ENCODE results near the gene OSBPL5. TPM values are rescaled to one million over a fixed set of nuclear protein-coding genes. Genes with fewer than 3 reads are reported as not detected.
A peak's percentile ranks its signal among the peaks of the same experiment; 100 is the strongest.

Gene OSBPL5
- total and polyA plus RNA-seq, 2 of the 4 experiments (the other 2 are of a cell fraction) = 14.9 to 22.3 TPM

- Histone ChIP-seq H3K27me3 (ENCODE audit: control insufficient read depth, insufficient read depth, low read length) (no peaks in the 10 kb centered on the region), H3K14ac (replicated peaks; ENCODE audit: low read depth, low read length) (peak overlapping the region; percentile 48), H2BK15ac (ENCODE audit: low read depth, low read length) (no peak overlapping the region; the same call in 2 of the 3 replicates), H3K27ac (ENCODE audit: insufficient read depth, low read length) (peak overlapping the region; percentile 65), H3K9ac (ENCODE audit: low read depth, low read length) (no peak overlapping the region; the same call in 1 of the 2 replicates), H4K91ac (ENCODE audit: insufficient read depth, low read depth, low read length) (peak overlapping the region; percentile 19), H2BK5ac (ENCODE audit: low read depth, low read length, poor library complexity, severe bottlenecking) (peak overlapping the region; percentile 62), H3K9me1 (ENCODE audit: insufficient read depth, low read length) (peaks cover 50% of the 10 kb centered on the region), H3K9me3 (ENCODE audit: control insufficient read depth, insufficient read depth, low read length) (no peaks in the 10 kb centered on the region), H3K18ac (ENCODE audit: low read depth, low read length) (peak overlapping the region; percentile 22), H2AK5ac (ENCODE audit: low read depth, low read length) (peak overlapping the region; percentile 87), H3K4ac (ENCODE audit: low read depth, low read length) (peak overlapping the region; percentile 58), H2BK20ac (ENCODE audit: low read depth, low read length) (peak overlapping the region; percentile 56), H3K4me3 (ENCODE audit: insufficient read depth, low read depth, low read length) (no peak overlapping the region), H4K8ac (ENCODE audit: low read depth in 2 of 2, low read length in 2 of 2) (peak overlapping the region in 1 of 2 experiments; percentile 73; a peak in 2 of 4 replicates), H3K56ac (ENCODE audit: extremely low read depth, insufficient read depth, low read length) (no peak overlapping the region), H3K79me1 (ENCODE audit: low read depth in 1 of 2, low read length in 2 of 2) (peaks cover 15 to 93% of the 10 kb centered on the region in 2 experiments; a peak in 3 of 4 replicates), H2AFZ (replicated peaks; ENCODE audit: low read length, poor library complexity) (peak overlapping the region; percentile 76), H3K4me1 (ENCODE audit: control insufficient read depth, insufficient read depth, low read length) (peaks cover 23% of the 10 kb centered on the region), H2BK120ac (ENCODE audit: low read depth, low read length) (peak overlapping the region; percentile 33), H3K36me3 (ENCODE audit: control insufficient read depth, insufficient read depth, low read length) (peaks cover 34% of the 10 kb centered on the region), H2AK9ac (replicated peaks; ENCODE audit: low read depth, low read length, poor library complexity) (peak overlapping the region; percentile 87), H3K23ac (ENCODE audit: low read depth, low read length) (peak overlapping the region; percentile 33), H3K4me2 (ENCODE audit: low read depth, low read length) (peak overlapping the region; percentile 68), H4K20me1 (ENCODE audit: insufficient read depth, low read length) (peaks cover 97% of the 10 kb centered on the region), H4K5ac (ENCODE audit: low read depth, low read length) (peak overlapping the region; percentile 27)
- peak; percentile 92 for ATAC-seq (ENCODE audit: low read depth)
- peak; percentile 98 for DNase-seq
- in situ Hi-C loops (cut with MboI; ENCODE audit: low sequenced_read_pairs) (loop anchor here (25.0 kb wide), 1 partner anchor 363 kb away; no protein-coding TSS in a partner anchor), dilution Hi-C loops (cut with HindIII; ENCODE audit: low sequenced_read_pairs, unreplicated experiment) (no loop called here), intact Hi-C loops (cut with micrococcal nuclease) (loop anchor here (2.0 to 10.0 kb wide), 3 partner anchors 43 to 168 kb away; partner anchors contain the start of genes MRGPRG and OSBPL5)
- no TSS peak for BruUV-seq (replicated peaks)
- POLR2A ChIA-PET (ENCODE audit: unreplicated experiment) = no interaction called here
- 50% methylated on average over 2 of the region's 18 CpGs; no CpG with 5 or more reads in 1 of the 2 experiments for WGBS, 2 experiments (ENCODE audit: extremely low coverage in 2 of 2, insufficient read length in 1 of 2)
- CTCF ChIA-PET = interaction anchor here (0.8 to 3.2 kb wide), 3 partner anchors 26 to 43 kb away, joined by 3 to 10 read pairs (median 4); no protein-coding TSS in a partner anchor
- TF ChIP-seq ELK1 (IDR thresholded peaks at IDR 0.05; ENCODE audit: borderline replicate concordance, low read depth, low read length) (no peak), CEBPB (IDR thresholded peaks at IDR 0.05; ENCODE audit: low read depth, low read length) (peak; percentile 76), RFX5 (IDR thresholded peaks at IDR 0.05; ENCODE audit: low read depth, low read length) (no peak), CTCF (conservative IDR thresholded peaks at IDR 0.05; ENCODE audit: low read depth, low read length) (peak; percentile 72), RAD21 (IDR thresholded peaks at IDR 0.05; ENCODE audit: low read length) (peak; percentile 74), NFE2L2 (IDR thresholded peaks at IDR 0.05; ENCODE audit: low read depth, low read length) (peak; percentile 51; the same call in 1 of the 2 replicates), CHD1 (IDR thresholded peaks at IDR 0.05; ENCODE audit: low read depth, low read length) (no peak), MAFK (IDR thresholded peaks at IDR 0.05; ENCODE audit: low read depth, low read length) (peak; percentile 80), BHLHE40 (IDR thresholded peaks at IDR 0.05; ENCODE audit: low read depth, low read length) (peak; percentile 65), POLR2A (IDR thresholded peaks at IDR 0.05; ENCODE audit: low read depth, low read length) (peak; percentile 21; the same call in 1 of the 2 replicates), FOS (IDR thresholded peaks at IDR 0.05; ENCODE audit: low read depth, low read length) (peak; percentile 94), MAZ (IDR thresholded peaks at IDR 0.05; ENCODE audit: borderline replicate concordance, low read depth, low read length) (peak; percentile 75; the same call in 1 of the 2 replicates), SMC3 (IDR thresholded peaks at IDR 0.05; ENCODE audit: low read depth, low read length) (peak; percentile 41)
Measured at GRCh38 chr11:3049430-3050243, 115.5 kb downstream of the OSBPL5 start.

All from IMR-90 (cell line).